ENCODE data around the gene THADA.

The THADA gene

DNA sequence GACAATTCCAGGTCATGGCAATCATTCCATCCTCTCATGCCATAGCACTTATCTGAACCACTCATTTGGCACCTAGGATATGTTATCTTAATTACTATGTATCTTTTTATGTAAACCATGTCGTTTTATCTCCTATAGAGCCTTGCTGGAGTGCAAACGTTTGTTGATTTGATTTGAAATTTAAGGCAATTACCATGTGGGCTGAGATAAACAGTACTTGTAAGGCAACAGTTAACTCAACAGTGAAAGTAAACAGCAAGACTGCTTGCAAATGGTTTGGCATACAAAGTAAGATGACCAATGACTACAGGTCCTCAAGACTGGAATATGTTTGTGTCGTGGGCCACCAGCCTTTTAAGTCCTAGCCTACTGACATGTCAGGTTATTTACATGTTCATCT is 235.7 kb downstream of the THADA start:
- no peaks in the 10 kb centered on the region for H3K36me3 ChIP-seq (ENCODE audit: control insufficient read depth in 2 of 2, insufficient read depth in 1 of 2, low read length in 2 of 2)
- CTCF ChIA-PET: interaction anchor here (0.9 to 1.1 kb wide), 2 partner anchors 131 to 147 kb away, joined by 3 to 4 read pairs; no protein-coding TSS in a partner anchor
- H3K27ac ChIP-seq (ENCODE audit: extremely low read depth, low read depth, low read length): no peak overlapping the region
- TF ChIP-seq SP7 (tag by site-specific recombination; IDR thresholded peaks at IDR 0.05) (no peak), ZNF501 (tag by site-specific recombination; IDR thresholded peaks at IDR 0.05) (no peak), ZNF341 (tag by site-specific recombination; IDR thresholded peaks at IDR 0.05; ENCODE audit: low read depth) (no peak), ZNF138 (tag by site-specific recombination; IDR thresholded peaks at IDR 0.05; ENCODE audit: borderline replicate concordance) (no peak), ZNF394 (tag by site-specific recombination; IDR thresholded peaks at IDR 0.05; ENCODE audit: borderline replicate concordance) (no peak), KLF9 (tag by site-specific recombination; IDR thresholded peaks at IDR 0.05; ENCODE audit: low read depth) (no peak), ZNF174 (tag by site-specific recombination; IDR thresholded peaks at IDR 0.05) (no peak), ZFP41 (tag by site-specific recombination; IDR thresholded peaks at IDR 0.05; ENCODE audit: borderline replicate concordance) (no peak), ZNF561 (tag by site-specific recombination; IDR thresholded peaks at IDR 0.05; ENCODE audit: borderline replicate concordance) (no peak), ZNF549 (tag by site-specific recombination; IDR thresholded peaks at IDR 0.05) (no peak), SETDB1 (IDR thresholded peaks at IDR 0.05; ENCODE audit: insufficient read length, low read length) (no peak), OVOL3 (tag by site-specific recombination; IDR thresholded peaks at IDR 0.05) (no peak), ZNF324 (tag by site-specific recombination; IDR thresholded peaks at IDR 0.05) (no peak), BCL11B (tag by site-specific recombination; IDR thresholded peaks at IDR 0.05; ENCODE audit: low read depth) (no peak), FEZF1 (tag by site-specific recombination; IDR thresholded peaks at IDR 0.05) (no peak)
- TF ChIP-seq, protein P1, sequence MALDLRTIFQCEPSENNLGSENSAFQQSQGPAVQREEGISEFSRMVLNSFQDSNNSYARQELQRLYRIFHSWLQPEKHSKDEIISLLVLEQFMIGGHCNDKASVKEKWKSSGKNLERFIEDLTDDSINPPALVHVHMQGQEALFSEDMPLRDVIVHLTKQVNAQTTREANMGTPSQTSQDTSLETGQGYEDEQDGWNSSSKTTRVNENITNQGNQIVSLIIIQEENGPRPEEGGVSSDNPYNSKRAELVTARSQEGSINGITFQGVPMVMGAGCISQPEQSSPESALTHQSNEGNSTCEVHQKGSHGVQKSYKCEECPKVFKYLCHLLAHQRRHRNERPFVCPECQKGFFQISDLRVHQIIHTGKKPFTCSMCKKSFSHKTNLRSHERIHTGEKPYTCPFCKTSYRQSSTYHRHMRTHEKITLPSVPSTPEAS (tag by site-specific recombination; IDR thresholded peaks at IDR 0.05): no peak
- TF ChIP-seq, protein P2, sequence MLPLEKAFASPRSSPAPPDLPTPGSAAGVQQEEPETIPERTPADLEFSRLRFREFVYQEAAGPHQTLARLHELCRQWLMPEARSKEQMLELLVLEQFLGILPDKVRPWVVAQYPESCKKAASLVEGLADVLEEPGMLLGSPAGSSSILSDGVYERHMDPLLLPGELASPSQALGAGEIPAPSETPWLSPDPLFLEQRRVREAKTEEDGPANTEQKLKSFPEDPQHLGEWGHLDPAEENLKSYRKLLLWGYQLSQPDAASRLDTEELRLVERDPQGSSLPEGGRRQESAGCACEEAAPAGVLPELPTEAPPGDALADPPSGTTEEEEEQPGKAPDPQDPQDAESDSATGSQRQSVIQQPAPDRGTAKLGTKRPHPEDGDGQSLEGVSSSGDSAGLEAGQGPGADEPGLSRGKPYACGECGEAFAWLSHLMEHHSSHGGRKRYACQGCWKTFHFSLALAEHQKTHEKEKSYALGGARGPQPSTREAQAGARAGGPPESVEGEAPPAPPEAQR (tag by site-specific recombination; IDR thresholded peaks at IDR 0.05): no peak
- TF ChIP-seq, protein P3, sequence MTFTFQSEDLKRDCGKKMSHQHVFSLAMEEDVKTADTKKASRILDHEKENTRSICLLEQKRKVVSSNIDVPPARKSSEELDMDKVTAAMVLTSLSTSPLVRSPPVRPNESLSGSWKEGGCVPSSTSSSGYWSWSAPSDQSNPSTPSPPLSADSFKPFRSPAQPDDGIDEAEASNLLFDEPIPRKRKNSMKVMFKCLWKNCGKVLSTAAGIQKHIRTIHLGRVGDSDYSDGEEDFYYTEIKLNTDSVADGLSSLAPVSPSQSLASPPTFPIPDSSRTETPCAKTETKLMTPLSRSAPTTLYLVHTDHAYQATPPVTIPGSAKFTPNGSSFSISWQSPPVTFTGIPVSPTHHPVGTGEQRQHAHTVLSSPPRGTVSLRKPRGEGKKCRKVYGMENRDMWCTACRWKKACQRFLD (tag by site-specific recombination; IDR thresholded peaks at IDR 0.05): no peak
- TF ChIP-seq, protein P4, sequence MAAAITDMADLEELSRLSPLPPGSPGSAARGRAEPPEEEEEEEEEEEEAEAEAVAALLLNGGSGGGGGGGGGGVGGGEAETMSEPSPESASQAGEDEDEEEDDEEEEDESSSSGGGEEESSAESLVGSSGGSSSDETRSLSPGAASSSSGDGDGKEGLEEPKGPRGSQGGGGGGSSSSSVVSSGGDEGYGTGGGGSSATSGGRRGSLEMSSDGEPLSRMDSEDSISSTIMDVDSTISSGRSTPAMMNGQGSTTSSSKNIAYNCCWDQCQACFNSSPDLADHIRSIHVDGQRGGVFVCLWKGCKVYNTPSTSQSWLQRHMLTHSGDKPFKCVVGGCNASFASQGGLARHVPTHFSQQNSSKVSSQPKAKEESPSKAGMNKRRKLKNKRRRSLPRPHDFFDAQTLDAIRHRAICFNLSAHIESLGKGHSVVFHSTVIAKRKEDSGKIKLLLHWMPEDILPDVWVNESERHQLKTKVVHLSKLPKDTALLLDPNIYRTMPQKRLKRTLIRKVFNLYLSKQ (tag by site-specific recombination; IDR thresholded peaks at IDR 0.05; ENCODE audit: borderline replicate concordance): no peak
- TF ChIP-seq, protein P5, sequence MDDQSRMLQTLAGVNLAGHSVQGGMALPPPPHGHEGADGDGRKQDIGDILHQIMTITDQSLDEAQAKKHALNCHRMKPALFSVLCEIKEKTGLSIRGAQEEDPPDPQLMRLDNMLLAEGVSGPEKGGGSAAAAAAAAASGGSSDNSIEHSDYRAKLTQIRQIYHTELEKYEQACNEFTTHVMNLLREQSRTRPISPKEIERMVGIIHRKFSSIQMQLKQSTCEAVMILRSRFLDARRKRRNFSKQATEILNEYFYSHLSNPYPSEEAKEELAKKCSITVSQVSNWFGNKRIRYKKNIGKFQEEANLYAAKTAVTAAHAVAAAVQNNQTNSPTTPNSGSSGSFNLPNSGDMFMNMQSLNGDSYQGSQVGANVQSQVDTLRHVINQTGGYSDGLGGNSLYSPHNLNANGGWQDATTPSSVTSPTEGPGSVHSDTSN (CRISPR knock-in tag; IDR thresholded peaks at IDR 0.05): no peak
- POLR2A ChIA-PET: no interaction called here
- H3K9me3 ChIP-seq (ENCODE audit: control insufficient read depth, insufficient read depth, low read depth, low read length): no peaks in the 10 kb centered on the region
- H3K4me3 ChIP-seq (ENCODE audit: low read depth, low read length): no peak overlapping the region
- peaks cover 3% of the 10 kb centered on the region; the same call in 1 of the 2 replicates for H3K4me1 ChIP-seq (ENCODE audit: control insufficient read depth, insufficient read depth, low read length)

All from HEK293 (cell line).